ENCODE results near the gene DCANP1. TPM values are rescaled to one million over a fixed set of nuclear protein-coding genes. Genes with fewer than 3 reads are reported as not detected.

DCANP1 gene
- total and polyA plus RNA-seq, 2 donors (not counting 3 experiments of a cell fraction or from before 2014, with no cell fraction given), result not detected

DNA sequence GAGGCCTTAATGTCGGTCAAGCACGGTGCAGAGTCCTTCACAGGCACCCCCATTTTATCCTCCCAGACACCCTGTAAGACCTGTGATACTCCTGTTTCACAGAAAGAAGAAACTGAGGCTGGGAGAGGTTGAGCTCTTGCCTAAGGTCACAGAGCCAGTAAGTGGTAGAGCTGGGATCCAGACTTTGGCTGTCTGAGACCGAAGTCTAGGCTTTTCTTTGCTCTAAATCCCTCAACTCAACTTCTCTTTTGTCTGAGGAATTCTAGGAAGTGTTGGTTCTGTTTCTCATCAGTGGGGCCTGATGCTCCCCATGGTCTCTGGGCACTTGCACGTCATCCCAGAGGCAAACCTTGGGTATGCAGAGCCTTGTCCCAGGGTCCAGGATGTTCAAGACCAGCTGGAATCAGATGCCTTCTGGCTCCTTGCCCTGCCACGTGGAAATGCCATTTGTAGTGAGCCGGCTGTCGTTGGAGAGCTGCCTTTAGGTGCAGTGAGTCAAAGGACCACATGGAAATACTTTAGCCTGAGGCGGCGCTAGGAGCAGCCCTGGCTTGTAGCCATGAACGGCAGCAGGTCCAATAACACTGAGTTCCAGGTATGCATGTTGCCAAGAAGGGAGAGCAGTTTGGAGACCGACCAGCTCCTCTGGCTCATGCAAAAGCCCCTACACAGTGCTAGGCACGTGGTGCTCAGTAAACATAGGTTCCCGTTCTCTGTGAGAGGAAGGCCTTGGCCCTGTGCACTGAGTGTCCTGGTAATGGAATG, 9.2 kb downstream of the DCANP1 start:
- ChIA-PET CTCF (interaction anchor here (0.7 to 6.6 kb wide), 6 partner anchors 13 to 123 kb away, joined by 3 to 44 read pairs (median 4); no protein-coding TSS in a partner anchor), POLR2A (no interaction called here)
- dilution Hi-C loops (cut with MboI; ENCODE audit: extremely low pct_ligation_motif_present, low sequenced_read_pairs), result no loop called here
- no peaks in the 10 kb centered on the region for H3K36me3 ChIP-seq (ENCODE audit: control insufficient read depth in 2 of 2, extremely low read depth in 1 of 2, insufficient read depth in 2 of 2, low read length in 2 of 2)
- no peak overlapping the region for H3K27ac ChIP-seq (ENCODE audit: insufficient read depth, low read depth, low read length)
- BruUV-seq (replicated peaks), result no TSS peak
- FAIRE-seq (no peak), DNase-seq (ENCODE audit: low read depth, low spot score) (no peak)
- TF ChIP-seq FOS (IDR thresholded peaks at IDR 0.05; ENCODE audit: borderline replicate concordance, insufficient read depth, low read length) (no peak), JUN (IDR thresholded peaks at IDR 0.05; ENCODE audit: borderline replicate concordance, insufficient read depth, insufficient read length, low read depth) (no peak), GATA2 (IDR thresholded peaks at IDR 0.05; ENCODE audit: insufficient read depth, insufficient read length, low read depth, low read length) (no peak), EZH2 (IDR thresholded peaks at IDR 0.05; ENCODE audit: borderline replicate concordance, low read depth, low read length, severe bottlenecking) (no peak), POLR2A (IDR thresholded peaks at IDR 0.05; ENCODE audit: low read depth, low read length) (no peak), MYC (IDR thresholded peaks at IDR 0.05; ENCODE audit: low read depth, low read length) (no peak), POLR2AphosphoS5 (IDR thresholded peaks at IDR 0.05; ENCODE audit: insufficient read depth, low read depth, low read length) (no peak)
- TF ChIP-seq, protein P1, sequence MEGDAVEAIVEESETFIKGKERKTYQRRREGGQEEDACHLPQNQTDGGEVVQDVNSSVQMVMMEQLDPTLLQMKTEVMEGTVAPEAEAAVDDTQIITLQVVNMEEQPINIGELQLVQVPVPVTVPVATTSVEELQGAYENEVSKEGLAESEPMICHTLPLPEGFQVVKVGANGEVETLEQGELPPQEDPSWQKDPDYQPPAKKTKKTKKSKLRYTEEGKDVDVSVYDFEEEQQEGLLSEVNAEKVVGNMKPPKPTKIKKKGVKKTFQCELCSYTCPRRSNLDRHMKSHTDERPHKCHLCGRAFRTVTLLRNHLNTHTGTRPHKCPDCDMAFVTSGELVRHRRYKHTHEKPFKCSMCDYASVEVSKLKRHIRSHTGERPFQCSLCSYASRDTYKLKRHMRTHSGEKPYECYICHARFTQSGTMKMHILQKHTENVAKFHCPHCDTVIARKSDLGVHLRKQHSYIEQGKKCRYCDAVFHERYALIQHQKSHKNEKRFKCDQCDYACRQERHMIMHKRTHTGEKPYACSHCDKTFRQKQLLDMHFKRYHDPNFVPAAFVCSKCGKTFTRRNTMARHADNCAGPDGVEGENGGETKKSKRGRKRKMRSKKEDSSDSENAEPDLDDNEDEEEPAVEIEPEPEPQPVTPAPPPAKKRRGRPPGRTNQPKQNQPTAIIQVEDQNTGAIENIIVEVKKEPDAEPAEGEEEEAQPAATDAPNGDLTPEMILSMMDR (IDR thresholded peaks at IDR 0.05; ENCODE audit: extremely low read depth in 1 of 2, insufficient read depth in 1 of 2, low read depth in 1 of 2, low read length in 2 of 2), result no peak
- H2AFZ ChIP-seq (ENCODE audit: low read depth, low read length), result no peak overlapping the region
- no peaks in the 10 kb centered on the region for H4K20me1 ChIP-seq (replicated peaks; ENCODE audit: control insufficient read depth, extremely low read depth, insufficient read depth, low read length)
- H3K27me3 ChIP-seq (ENCODE audit: control insufficient read depth in 2 of 2, insufficient read depth in 2 of 2, low read length in 2 of 2), result peaks cover 5 to 25% of the 10 kb centered on the region in 2 experiments
- no peaks in the 10 kb centered on the region for H3K4me1 ChIP-seq (ENCODE audit: control insufficient read depth, extremely low read depth, insufficient read depth, low read length)
- H3K4me2 ChIP-seq (ENCODE audit: insufficient read depth, low read length), result no peak overlapping the region
- H3K79me2 ChIP-seq (ENCODE audit: control insufficient read depth, insufficient read depth, low read length), result no peaks in the 10 kb centered on the region
- intact Hi-C loops (cut with micrococcal nuclease), result no loop called here
- no peak overlapping the region for H3K9ac ChIP-seq (replicated peaks; ENCODE audit: extremely low read depth, insufficient read depth, low read length)
- H3K9me3 ChIP-seq (replicated peaks; ENCODE audit: control insufficient read depth, insufficient read depth, low read length), result no peaks in the 10 kb centered on the region
- H3K9me1 ChIP-seq (replicated peaks; ENCODE audit: control insufficient read depth, extremely low read depth, insufficient read depth, low read length), result no peaks in the 10 kb centered on the region
- no peak overlapping the region for H3K4me3 ChIP-seq (replicated peaks in 1 of 3; ENCODE audit: insufficient read depth in 1 of 3, low read depth in 1 of 3, low read length in 3 of 3)

Measured in endothelial cell of umbilical vein (primary cell).